GM12865 (cell line): ENCODE data around the gene P4HB.

Experiments
- DNase-seq: peaks from one replicate; pipeline ENCODE4 v3.0.0; 2010; ENCODE audit warnings: low read depth
- H3K4me3 ChIP-seq: 2 replicates; pipeline ENCODE4 v1.5.1; 2011; ENCODE audit warnings: mild to moderate bottlenecking, low read depth, low read length, control low read depth
- CTCF ChIP-seq: IDR thresholded peaks from 2 replicates; pipeline ENCODE4 v1.5.1; 2011; ENCODE audit warnings: low read length, control low read depth, low read depth, inconsistent platforms; ENCODE audit not compliant: insufficient read depth; ENCODE audit errors: missing control alignments

Gene P4HB

DNA sequence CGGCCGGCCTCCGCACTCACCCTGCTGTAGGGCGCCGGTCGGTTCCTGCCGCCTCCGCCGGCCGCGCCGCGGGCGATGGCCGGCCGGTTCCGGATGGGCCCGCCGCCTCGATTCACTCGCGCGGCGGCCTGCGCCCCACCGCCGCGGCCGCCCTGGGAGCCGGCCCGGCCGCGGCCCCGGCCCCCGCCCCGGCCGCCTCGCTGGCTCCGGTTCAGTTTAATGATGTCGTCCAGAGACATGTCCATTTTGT, 30.9 kb upstream of the P4HB start:
- TF ChIP-seq CTCF = no peak
- peak overlapping the region; percentile 60 for H3K4me3 ChIP-seq
- no peak for DNase-seq

DNA sequence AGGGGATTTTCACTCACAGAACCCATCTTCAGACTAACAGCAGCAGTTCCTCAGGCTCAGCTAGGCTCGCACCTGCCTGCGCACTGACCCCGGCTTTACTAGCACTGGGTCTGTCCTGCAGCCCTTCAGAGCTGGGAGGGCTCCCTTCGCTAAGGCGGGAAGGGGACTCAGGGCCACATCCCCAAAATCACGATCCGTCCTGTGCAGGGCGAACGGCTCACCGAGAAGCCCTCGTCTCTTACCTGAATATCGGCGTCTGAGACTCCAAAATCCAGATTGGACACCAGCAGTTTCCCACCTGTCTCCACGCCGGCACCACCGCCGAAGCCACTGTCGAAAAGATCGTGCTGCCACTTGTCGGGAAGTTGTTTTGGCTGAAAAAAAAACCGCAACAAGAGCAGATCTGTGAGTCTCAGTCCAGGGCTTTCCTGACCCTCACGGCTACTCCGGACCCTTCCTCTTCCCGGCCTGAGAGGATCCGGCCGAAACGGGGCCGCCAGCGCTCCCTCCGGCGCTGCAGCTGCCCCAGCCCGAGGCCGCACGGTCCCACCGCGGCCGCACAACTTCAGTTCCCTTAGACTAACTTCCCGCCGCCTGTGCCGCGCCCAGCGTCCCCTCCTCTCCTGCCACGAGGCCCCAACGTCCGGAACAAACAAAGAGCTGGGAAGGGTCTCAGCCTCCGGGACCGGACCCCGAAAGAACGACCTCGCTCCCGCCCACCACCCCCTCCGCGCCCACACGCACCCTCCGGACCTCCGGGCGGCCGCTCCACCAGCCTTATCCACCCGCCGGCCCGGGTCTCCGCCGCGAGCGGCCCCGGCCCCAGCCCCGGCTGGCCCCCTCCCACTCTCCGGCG, 30.3 kb upstream of the P4HB start:
- peak overlapping the region; percentile 60 for H3K4me3 ChIP-seq
- no peak for TF ChIP-seq CTCF
- peak; percentile 47 for DNase-seq

DNA sequence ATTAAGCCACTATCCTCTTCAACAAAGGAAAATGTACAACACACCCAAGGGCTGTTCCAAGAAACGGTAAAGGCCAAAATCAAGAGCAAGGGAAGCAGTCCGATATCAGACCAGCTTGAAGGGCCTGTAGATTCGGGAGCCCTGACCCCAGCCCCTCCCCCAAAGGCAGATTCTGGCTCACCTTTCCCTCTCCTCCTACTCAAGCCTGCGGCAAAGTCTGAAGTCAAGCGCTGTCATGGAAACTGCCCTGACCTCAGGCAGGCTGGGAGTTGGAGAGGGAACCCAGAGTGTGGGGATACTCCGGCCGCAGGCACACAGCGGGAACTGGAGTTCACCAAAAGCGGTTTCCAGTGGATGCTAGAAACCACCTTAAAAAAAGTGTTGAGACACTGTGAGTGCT, 29.3 kb upstream of the P4HB start:
- TF ChIP-seq CTCF = no peak
- no peak overlapping the region for H3K4me3 ChIP-seq
- no peak for DNase-seq

- no peak for TF ChIP-seq CTCF
- H3K4me3 ChIP-seq = no peak overlapping the region
- DNase-seq = no peak
These were observed 28.8 kb upstream of the P4HB start for GRCh38 chr17:81888988-81889595.

DNA sequence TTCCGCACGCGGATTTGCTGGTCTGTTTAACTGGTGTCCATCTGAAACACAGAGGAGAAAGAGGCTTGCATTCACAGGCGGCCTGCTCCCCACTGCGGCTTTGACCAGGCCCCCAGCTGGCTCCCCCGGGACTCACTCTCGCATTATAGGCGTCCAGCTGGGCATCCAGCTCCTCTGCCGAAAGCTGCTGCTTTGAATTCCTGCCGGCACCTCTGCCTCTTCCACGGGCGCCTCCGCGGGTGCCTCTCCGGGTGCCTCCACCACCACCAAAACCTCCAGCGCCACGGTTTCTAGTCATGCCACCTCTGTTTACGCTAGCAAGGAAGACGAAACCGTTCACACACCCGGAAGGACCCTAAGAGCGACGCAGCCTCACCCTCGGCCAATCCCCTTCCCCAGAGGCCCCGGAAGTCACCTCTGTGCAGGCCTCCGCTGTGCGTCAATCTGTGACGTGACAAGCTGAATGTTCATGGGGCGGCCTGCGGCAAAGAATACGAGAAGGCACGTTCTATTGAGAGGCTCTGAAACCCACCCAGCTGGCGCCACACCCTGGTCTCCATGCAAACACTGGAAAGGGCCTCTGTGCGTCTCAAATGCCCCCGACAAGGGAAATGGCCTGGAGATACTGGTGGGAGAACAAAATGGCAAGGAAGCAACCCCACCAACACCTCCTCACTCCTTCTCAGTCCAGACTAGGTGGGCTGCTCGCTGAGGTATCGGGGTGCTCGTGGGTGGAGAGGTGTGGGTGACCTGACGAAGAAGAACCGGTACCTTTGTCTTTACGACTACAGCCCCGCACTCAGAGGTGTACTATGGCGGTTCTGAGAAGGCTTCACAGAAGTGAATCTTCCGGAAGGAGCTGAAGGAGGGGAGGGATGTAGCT, 28.0 kb upstream of the P4HB start:
- no peak for DNase-seq
- TF ChIP-seq CTCF = no peak
- H3K4me3 ChIP-seq = no peak overlapping the region

GRCh38 chr17:81885869-81886548, 25.7 kb upstream of the P4HB start:
- DNase-seq = no peak
- no peak for TF ChIP-seq CTCF

More at GRCh38 chr17:81885869-81886548, 25.7 kb upstream of the P4HB start:
- H3K4me3 ChIP-seq = no peak overlapping the region
